T-helper 1 cell treated with Interleukin-12 subunit alpha and Interleukin-12 subunit beta and Interleukin-4 antibody, amounts not matched to agents 30 μg/mL and 1 μg/mL, for 36 hours (primary cell): Measurements from ENCODE around the gene EPHA6.

Experiments
- H3K27ac Mint-ChIP-seq: one replicate; pipeline ENCODE4 v1.8.0; 2021; ENCODE audit warnings: mild to moderate bottlenecking, mixed read lengths
- H3K27me3 Mint-ChIP-seq: one replicate; pipeline ENCODE4 v1.8.0; 2021; ENCODE audit warnings: low read depth, mixed read lengths
- H3K36me3 Mint-ChIP-seq: one replicate; pipeline ENCODE4 v1.8.0; 2021; ENCODE audit warnings: low read depth, mixed read lengths
- H3K4me1 Mint-ChIP-seq: one replicate; pipeline ENCODE4 v1.8.0; 2021; ENCODE audit warnings: low read depth, mixed read lengths
- H3K4me3 Mint-ChIP-seq: one replicate; pipeline ENCODE4 v1.8.0; 2021; ENCODE audit warnings: mild to moderate bottlenecking, moderate library complexity, mixed read lengths
- H3K9me3 Mint-ChIP-seq: one replicate; pipeline ENCODE4 v1.8.0; 2021; ENCODE audit warnings: mixed read lengths

The EPHA6 gene

DNA sequence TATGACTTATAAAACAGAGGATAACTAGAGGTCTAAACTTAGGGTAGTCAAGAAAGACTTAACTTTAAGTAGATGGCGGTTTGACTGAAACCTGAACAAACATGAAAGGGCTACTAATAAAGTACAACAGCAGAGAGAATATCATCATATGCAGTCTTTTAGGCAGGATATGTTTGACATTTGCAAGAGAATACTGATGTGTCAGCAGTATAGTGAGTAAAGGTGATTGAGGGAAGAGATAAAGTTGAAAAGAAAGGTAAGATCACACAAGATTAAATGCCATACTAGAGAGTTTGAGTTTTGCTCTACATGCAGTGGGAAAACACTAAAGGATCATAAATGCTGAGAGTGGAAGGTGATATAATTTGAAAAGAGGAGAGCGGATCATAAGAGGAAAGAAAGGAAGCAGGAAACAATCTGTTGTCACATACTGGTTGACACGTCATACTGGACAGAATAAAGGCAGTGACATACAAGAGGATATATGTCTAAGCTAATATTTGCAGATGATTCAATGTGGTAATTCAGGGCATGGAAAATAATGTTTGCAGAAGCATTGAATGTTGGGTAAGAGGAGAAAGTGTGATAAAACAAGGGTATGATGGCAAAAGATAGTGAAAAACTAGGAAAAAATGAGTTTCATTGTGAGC is 223.0 kb downstream of the EPHA6 start:
- Mint-ChIP-seq H3K4me3 (no peak overlapping the region), H3K27me3 (no peaks in the 10 kb centered on the region), H3K9me3 (no peaks in the 10 kb centered on the region), H3K36me3 (no peaks in the 10 kb centered on the region), H3K4me1 (no peaks in the 10 kb centered on the region), H3K27ac (no peak overlapping the region)

DNA sequence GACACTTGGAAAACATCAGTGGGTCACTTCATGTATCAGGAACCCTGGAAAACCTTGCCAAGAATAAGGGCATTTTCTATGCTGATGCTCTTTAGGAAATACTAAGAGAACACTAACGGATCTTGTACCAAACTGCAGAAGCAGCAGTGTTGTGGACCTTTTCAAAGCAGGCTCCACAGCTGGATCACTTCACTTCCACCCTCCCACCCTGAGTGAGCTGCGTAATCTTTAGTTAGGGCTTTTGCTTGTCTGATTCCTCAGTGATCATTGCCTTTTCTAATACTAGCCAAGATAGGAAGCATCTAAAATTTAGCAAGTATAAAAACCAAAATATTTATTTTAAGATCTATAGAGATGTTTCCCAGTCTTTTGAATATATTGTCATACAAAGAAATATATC is 229.0 kb downstream of the EPHA6 start:
- Mint-ChIP-seq H3K4me1 (no peaks in the 10 kb centered on the region), H3K9me3 (no peaks in the 10 kb centered on the region), H3K27me3 (no peaks in the 10 kb centered on the region), H3K27ac (no peak overlapping the region), H3K36me3 (no peaks in the 10 kb centered on the region), H3K4me3 (no peak overlapping the region)

DNA sequence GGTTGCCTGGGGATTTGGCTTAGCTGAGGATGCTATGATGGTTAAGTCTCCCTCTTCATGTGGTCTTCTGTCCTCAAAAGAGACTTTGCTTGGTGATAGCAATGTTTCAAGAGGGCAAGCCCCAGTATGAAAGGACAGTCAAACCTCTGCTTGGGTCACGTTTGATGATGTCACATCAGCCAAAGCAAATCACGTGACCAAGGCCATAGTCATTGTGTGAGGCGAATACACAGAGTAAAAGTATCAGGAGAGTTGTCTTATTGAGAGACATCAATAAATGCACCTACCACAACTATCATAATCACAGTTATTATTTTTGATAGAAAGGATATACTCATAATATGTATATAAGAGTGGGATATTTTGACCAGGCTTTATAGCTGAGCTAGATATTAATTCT is 243.0 kb downstream of the EPHA6 start:
- H3K9me3 Mint-ChIP-seq, result no peaks in the 10 kb centered on the region
- H3K27me3 Mint-ChIP-seq, result no peaks in the 10 kb centered on the region
- H3K36me3 Mint-ChIP-seq, result no peaks in the 10 kb centered on the region
- H3K27ac Mint-ChIP-seq, result no peak overlapping the region
- no peaks in the 10 kb centered on the region for H3K4me1 Mint-ChIP-seq
- H3K4me3 Mint-ChIP-seq, result no peak overlapping the region

DNA sequence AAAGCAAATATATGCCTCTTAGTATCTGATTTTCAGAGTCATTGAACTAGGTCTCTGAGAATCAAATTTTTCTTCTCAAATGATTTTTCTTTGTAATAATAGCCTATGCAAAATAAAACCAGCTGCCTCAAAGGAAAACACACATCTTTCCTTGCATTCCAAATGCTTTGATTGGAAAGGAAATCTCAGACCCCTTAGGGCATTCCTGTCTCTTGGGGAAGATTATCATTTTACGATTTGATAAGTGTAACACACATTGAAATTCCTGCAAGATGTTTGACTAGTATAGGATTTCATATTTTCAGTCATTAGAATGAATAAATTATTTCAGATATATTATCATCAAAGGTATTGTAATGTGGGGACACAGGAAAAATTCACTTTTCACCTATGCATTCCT is 244.8 kb downstream of the EPHA6 start:
- no peaks in the 10 kb centered on the region for H3K9me3 Mint-ChIP-seq

DNA sequence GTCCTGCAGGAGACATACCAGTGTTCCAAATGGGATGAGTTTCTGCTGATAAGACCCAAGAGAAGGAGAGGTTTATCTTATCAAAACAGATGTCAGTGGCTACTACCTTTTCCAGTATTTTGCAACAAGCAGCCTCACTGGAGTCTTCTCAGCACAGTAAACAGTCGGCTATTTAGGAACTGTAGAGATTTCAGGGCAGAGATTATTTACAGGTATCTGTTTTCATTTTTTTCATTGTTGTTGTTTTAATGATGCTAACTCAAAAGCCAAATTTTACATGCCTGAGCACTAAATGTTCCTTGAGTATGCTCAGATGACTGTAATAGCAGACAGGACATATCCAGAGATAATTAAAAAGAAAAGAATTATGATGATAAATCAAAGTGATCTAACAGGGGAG is 252.1 kb downstream of the EPHA6 start:
- Mint-ChIP-seq H3K27ac (no peak overlapping the region), H3K36me3 (no peaks in the 10 kb centered on the region), H3K4me3 (no peak overlapping the region), H3K9me3 (no peaks in the 10 kb centered on the region), H3K27me3 (no peaks in the 10 kb centered on the region), H3K4me1 (no peaks in the 10 kb centered on the region)

More for the DNA sequence above, 244.8 kb downstream of the EPHA6 start:
- H3K4me1 Mint-ChIP-seq, result no peaks in the 10 kb centered on the region
- no peaks in the 10 kb centered on the region for H3K36me3 Mint-ChIP-seq
- no peaks in the 10 kb centered on the region for H3K27me3 Mint-ChIP-seq
- H3K27ac Mint-ChIP-seq, result no peak overlapping the region
- no peak overlapping the region for H3K4me3 Mint-ChIP-seq

DNA sequence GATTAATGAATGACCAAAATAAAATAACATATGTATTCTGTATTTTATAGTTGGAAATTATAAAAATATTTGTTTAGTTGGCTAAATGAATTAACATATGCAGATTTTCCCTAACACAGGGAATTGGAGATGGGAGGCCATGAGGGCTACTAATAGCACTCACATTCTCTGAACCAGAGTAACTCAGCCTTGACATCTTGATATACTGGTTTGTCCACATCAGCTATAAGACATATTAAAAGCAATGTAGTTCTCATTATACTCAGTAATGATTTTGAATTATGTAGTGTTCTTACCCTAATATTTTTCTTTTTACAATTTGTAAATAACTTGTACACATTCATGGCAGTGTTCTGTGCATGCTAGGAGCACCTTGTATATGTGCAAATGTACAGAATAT is 255.9 kb downstream of the EPHA6 start:
- Mint-ChIP-seq H3K9me3 (no peaks in the 10 kb centered on the region), H3K36me3 (no peaks in the 10 kb centered on the region), H3K27ac (no peak overlapping the region), H3K4me1 (no peaks in the 10 kb centered on the region), H3K27me3 (no peaks in the 10 kb centered on the region), H3K4me3 (no peak overlapping the region)

DNA sequence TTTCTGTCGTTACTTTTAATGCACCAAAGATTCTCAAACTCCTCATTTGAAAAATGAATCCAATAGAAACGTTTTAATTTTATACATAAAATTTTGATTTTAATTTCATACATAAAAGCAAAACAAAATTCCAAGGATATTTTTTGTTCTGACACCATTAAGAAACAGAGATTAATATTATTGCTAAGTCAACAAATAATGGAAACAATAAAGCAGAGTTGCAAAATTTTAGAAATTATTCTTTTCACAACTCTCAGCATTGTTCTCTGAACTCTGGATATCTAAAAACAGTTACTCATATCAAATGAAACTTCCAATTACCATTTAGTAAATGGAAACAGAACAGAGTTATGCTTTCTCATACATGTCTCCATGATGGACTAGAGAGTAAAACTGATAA is 260.2 kb downstream of the EPHA6 start:
- no peak overlapping the region for H3K27ac Mint-ChIP-seq
- no peak overlapping the region for H3K4me3 Mint-ChIP-seq
- no peaks in the 10 kb centered on the region for H3K36me3 Mint-ChIP-seq
- H3K27me3 Mint-ChIP-seq, result no peaks in the 10 kb centered on the region
- H3K4me1 Mint-ChIP-seq, result no peaks in the 10 kb centered on the region
- H3K9me3 Mint-ChIP-seq, result no peaks in the 10 kb centered on the region

DNA sequence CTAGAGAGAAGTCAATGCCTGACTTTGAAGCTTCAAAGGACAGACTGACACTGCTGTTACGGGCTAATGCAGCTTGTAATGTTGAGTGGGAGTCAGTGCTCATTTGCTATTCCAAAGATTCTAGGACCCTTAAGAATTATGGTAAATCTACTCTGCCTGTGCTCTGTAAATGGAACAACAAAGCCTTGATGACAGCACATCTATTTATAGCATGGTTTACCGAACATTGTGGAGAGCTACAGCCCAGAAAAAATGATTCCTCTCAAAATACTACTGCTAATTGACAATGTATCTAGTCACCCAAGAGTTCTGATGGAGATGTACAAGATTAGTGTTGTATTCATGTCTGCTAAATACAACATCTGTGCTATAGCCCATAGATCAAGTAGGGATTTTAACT is 262.3 kb downstream of the EPHA6 start:
- H3K4me3 Mint-ChIP-seq, result no peak overlapping the region
- H3K36me3 Mint-ChIP-seq, result no peaks in the 10 kb centered on the region
- H3K9me3 Mint-ChIP-seq, result no peaks in the 10 kb centered on the region
- H3K27ac Mint-ChIP-seq, result no peak overlapping the region
- no peaks in the 10 kb centered on the region for H3K27me3 Mint-ChIP-seq
- no peaks in the 10 kb centered on the region for H3K4me1 Mint-ChIP-seq

DNA sequence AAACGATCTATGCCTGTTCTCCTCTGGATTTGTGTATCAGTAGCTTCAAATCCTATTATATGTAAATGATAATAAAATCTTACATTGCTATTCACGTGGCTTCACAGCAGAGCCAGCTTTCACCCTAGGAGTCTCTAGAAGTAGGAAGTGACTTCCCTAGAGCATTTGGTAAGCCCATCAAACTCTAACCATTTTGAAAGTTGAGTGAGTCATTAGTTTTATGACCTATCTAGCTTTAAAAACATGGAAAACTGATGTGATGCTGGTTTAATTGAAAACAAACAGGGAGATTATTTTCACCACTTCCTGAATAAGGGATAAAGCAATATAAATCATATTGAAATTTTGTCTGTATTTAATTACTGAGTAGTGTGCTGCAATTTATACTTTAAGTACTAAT is 275.2 kb downstream of the EPHA6 start:
- H3K27me3 Mint-ChIP-seq, result no peaks in the 10 kb centered on the region
- H3K4me3 Mint-ChIP-seq, result no peak overlapping the region
- H3K36me3 Mint-ChIP-seq, result no peaks in the 10 kb centered on the region
- peaks cover 6% of the 10 kb centered on the region for H3K9me3 Mint-ChIP-seq
- no peak overlapping the region for H3K27ac Mint-ChIP-seq
- H3K4me1 Mint-ChIP-seq, result no peaks in the 10 kb centered on the region

DNA sequence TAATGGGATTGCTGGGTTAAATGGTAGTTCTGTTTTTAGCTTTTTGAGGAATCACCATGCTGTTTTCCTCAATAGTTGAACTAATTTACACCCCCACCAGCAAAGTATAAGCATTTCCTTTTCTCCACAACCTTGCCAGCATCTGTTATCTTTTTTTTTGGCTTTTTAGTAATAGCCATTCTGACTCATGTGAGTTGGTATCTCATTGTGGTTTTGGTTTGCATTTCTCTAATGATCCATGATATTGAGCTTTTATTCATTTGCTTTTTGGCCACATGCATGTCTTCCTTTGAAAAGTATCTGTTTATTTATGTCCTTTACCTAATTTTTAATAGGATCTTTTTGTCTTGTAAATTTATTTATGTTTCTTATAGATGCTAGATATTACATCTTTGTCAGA is 288.2 kb downstream of the EPHA6 start:
- Mint-ChIP-seq H3K4me1 (no peaks in the 10 kb centered on the region), H3K27ac (no peak overlapping the region), H3K36me3 (no peaks in the 10 kb centered on the region), H3K4me3 (no peak overlapping the region), H3K27me3 (no peaks in the 10 kb centered on the region), H3K9me3 (no peaks in the 10 kb centered on the region)

DNA sequence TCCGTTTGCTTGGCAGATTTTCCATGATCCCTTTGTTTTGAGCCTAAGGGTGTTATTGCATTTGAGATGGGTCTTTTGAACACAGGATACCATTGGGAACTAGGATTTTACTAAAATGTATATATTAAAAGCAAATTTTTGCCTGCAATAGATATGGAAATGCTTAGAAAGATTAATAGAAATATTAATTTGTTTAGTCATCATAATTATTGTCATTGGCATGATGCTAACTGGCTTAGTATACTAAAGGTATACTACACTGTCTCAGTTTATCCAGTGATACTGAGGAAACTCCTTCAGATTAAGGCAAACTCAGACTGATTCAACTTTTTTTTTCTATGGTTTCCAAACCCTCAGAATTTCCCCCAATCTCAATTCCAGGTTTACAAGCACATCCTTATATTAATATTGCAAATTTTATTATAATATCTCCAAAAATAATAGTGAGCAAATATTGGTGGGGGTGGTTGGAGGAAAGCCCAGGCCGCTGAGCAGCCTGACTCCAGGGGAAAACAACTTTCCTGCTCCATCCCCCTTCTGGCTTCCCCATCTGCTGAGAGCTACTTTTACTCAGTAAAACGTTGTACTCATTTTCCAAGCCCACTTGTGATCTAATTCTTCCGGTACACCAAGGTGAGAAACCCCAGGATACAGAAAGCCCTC is 291.7 kb downstream of the EPHA6 start:
- no peak overlapping the region for H3K27ac Mint-ChIP-seq
- no peaks in the 10 kb centered on the region for H3K27me3 Mint-ChIP-seq
- no peaks in the 10 kb centered on the region for H3K36me3 Mint-ChIP-seq
- no peaks in the 10 kb centered on the region for H3K4me1 Mint-ChIP-seq
- H3K4me3 Mint-ChIP-seq, result no peak overlapping the region
- H3K9me3 Mint-ChIP-seq, result no peaks in the 10 kb centered on the region

DNA sequence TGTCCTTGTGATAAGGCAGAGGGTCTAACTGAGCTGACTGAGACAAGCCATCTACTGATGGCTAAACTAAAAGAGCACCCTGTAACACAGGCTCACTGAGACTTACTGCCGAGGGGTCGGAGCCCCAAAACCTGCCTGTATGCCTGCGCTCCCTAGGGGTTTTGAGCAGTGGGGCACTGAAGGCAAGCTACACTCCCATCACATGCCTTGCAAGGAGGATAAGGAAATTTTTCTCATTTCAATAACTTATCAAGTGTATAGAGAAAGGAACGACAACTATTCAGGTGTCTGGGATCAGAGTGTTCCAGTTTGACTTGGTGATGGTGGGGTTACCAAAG is 292.2 kb downstream of the EPHA6 start:
- Mint-ChIP-seq H3K36me3 (no peaks in the 10 kb centered on the region), H3K4me3 (no peak overlapping the region), H3K27me3 (no peaks in the 10 kb centered on the region), H3K9me3 (no peaks in the 10 kb centered on the region), H3K4me1 (no peaks in the 10 kb centered on the region), H3K27ac (no peak overlapping the region)

DNA sequence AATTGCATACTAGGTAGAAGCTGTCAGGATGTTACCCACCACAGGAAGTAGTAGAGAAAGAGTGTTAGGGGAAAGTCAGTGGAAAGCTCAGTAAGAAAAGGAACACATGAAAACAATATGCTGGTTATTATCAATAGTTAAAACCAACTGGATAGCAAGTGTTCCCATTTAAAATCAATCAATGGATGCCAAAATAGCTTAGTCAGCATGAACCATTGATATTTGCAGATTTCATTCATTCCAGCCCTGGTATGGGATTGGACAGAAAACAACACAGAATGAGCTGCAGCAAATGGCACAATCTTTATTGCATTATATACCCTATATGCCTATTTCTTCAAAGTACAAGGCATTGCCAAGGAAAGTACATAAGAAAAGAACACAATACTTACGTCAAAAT is 293.7 kb downstream of the EPHA6 start:
- Mint-ChIP-seq H3K27me3 (no peaks in the 10 kb centered on the region), H3K36me3 (no peaks in the 10 kb centered on the region), H3K4me3 (no peak overlapping the region), H3K27ac (no peak overlapping the region), H3K9me3 (no peaks in the 10 kb centered on the region), H3K4me1 (no peaks in the 10 kb centered on the region)

DNA sequence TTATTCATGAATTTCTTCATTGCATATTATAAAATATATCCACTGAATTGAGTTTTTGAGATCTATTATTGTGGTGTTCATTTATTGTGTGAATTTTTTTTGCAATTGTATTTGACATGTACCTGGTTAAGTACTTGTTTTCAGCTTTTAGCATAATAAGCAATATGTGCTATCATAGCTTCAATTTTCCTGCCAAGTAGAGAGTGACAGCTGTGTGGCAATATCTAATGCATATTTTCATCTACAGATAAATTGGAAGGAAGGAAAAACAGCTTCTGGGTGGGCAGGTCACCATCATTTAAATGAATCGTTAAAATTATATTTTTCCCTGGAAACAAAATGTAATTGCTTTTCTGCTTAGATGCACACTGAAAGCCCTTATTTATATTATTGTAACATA is 296.9 kb downstream of the EPHA6 start:
- no peaks in the 10 kb centered on the region for H3K4me1 Mint-ChIP-seq
- H3K4me3 Mint-ChIP-seq, result no peak overlapping the region
- H3K27ac Mint-ChIP-seq, result no peak overlapping the region
- no peaks in the 10 kb centered on the region for H3K9me3 Mint-ChIP-seq
- H3K36me3 Mint-ChIP-seq, result no peaks in the 10 kb centered on the region
- no peaks in the 10 kb centered on the region for H3K27me3 Mint-ChIP-seq

DNA sequence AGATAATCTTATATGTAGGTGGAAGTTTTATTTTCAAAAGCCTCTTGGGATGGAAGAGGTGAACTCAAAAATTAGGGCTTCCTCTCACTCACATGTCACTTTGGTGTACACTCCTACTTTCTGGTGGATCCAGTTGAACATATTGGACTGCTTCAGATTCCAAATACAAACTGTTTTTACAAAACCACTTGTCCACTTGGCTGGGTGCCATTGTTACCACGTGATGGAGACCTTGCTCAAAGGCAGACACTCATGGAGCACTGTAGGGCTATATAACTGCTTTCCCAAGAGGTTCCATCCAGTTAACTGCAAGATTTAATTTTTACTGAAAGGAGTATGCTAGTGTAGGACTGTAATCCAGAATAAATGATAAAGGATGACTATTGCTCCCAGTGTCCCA is 307.0 kb downstream of the EPHA6 start:
- no peaks in the 10 kb centered on the region for H3K27me3 Mint-ChIP-seq
- no peaks in the 10 kb centered on the region for H3K9me3 Mint-ChIP-seq
- H3K4me1 Mint-ChIP-seq, result no peaks in the 10 kb centered on the region

More for the DNA sequence above, 307.0 kb downstream of the EPHA6 start:
- H3K36me3 Mint-ChIP-seq, result no peaks in the 10 kb centered on the region
- no peak overlapping the region for H3K27ac Mint-ChIP-seq
- H3K4me3 Mint-ChIP-seq, result no peak overlapping the region
